Breast epithelium (tissue), 3 donors: ENCODE results near the gene MACROD1.

Source experiments
- POLR2A ChIP-seq: fragments of 450-650 bp; IDR thresholded peaks from one replicate; pipeline ENCODE4 v1.6.1; 2016; ENCODE audit warnings: antibody characterized with exemption, mild to moderate bottlenecking, moderate library complexity
- TF ChIP-seq, protein P1 (sequence below), 3 donors: fragments of 450-650 bp; IDR thresholded peaks; one replicate each; pipeline ENCODE4 v1.5.1; 2016 to 2017; ENCODE audit warnings: antibody characterized with exemption in 3 of 3, mild to moderate bottlenecking in 3 of 3, moderate library complexity in 3 of 3

DNA sequence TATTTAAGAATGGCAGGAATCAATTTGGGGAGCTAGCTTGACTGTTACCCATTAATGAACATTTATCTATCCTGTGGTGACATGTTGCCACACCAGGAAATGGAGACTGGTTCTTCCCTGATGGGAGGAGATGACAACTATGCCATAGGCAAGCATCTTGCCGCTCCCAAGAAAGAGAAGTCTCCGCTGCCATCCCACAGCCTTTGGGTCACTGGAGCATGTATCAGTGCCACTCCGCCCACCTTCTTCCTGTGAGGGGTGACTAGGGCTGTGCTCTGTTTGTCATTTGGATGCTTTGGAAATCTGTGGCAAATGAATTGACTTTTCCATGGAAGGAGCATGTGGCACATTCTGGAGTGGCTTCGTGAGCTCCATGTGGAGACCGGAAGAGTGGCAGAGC is 26.5 kb upstream of the MACROD1 start:
- TF ChIP-seq POLR2A, result no peak
- TF ChIP-seq, protein P1, sequence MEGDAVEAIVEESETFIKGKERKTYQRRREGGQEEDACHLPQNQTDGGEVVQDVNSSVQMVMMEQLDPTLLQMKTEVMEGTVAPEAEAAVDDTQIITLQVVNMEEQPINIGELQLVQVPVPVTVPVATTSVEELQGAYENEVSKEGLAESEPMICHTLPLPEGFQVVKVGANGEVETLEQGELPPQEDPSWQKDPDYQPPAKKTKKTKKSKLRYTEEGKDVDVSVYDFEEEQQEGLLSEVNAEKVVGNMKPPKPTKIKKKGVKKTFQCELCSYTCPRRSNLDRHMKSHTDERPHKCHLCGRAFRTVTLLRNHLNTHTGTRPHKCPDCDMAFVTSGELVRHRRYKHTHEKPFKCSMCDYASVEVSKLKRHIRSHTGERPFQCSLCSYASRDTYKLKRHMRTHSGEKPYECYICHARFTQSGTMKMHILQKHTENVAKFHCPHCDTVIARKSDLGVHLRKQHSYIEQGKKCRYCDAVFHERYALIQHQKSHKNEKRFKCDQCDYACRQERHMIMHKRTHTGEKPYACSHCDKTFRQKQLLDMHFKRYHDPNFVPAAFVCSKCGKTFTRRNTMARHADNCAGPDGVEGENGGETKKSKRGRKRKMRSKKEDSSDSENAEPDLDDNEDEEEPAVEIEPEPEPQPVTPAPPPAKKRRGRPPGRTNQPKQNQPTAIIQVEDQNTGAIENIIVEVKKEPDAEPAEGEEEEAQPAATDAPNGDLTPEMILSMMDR (IDR thresholded peaks at IDR 0.05), result no peak
